HCT116 (cell line): ENCODE results near the gene ERBB3.

ENCODE experiments used
- CBX3 ChIP-seq: IDR thresholded peaks from 2 replicates; pipeline ENCODE4 v1.6.1; 2012; ENCODE audit warnings: low read depth
- EGR1 ChIP-seq: IDR thresholded peaks from 2 replicates; pipeline ENCODE4 v1.6.1; 2012; ENCODE audit warnings: low read depth
- ELF1 ChIP-seq: IDR thresholded peaks from 2 replicates; pipeline ENCODE4 v1.6.1; 2012; ENCODE audit warnings: low read depth, borderline replicate concordance
- EZH2 ChIP-seq: fragments of 200-600 bp; sonication (generic); IDR thresholded peaks from 2 replicates; pipeline ENCODE4 v1.6.1; 2017; ENCODE audit warnings: antibody characterized with exemption, mixed run types
- EZH2phosphoT487 ChIP-seq: fragments of 200-600 bp; IDR thresholded peaks from 2 replicates; pipeline ENCODE4 v1.6.1; 2018; ENCODE audit warnings: antibody characterized with exemption, borderline replicate concordance
- POLR2A ChIP-seq: IDR thresholded peaks from 2 replicates; pipeline ENCODE4 v1.7.0; 2011; ENCODE audit warnings: borderline replicate concordance; ENCODE audit not compliant: insufficient read depth, insufficient read length; ENCODE audit errors: extremely low read depth
- POLR2AphosphoS5 ChIP-seq: IDR thresholded peaks from 2 replicates; pipeline ENCODE4 v1.6.1; 2011; ENCODE audit warnings: mild to moderate bottlenecking, low read depth, low read length, moderate library complexity
- REST ChIP-seq: IDR thresholded peaks from 2 replicates; pipeline ENCODE4 v1.6.1; 2012; ENCODE audit warnings: low read depth
- YY1 ChIP-seq: IDR thresholded peaks from 2 replicates; pipeline ENCODE4 v1.6.1; 2011; ENCODE audit warnings: low read length, low read depth, moderate library complexity, mild to moderate bottlenecking; ENCODE audit not compliant: insufficient replicate concordance; ENCODE audit errors: extremely low read depth
- ZBTB33 ChIP-seq: IDR thresholded peaks from 2 replicates; pipeline ENCODE4 v1.6.1; 2011; ENCODE audit warnings: mild to moderate bottlenecking, low read length, moderate library complexity; ENCODE audit not compliant: insufficient replicate concordance; ENCODE audit errors: extremely low read depth
- ZNF274 ChIP-seq: fragments of 200-500 bp; sonication (Bioruptor generic); IDR thresholded peaks from 2 replicates; pipeline ENCODE4 v1.6.1; 2014; ENCODE audit warnings: mild to moderate bottlenecking, low read depth, low read length, inconsistent platforms
- TF ChIP-seq, protein P1 (sequence below), 3 experiments: fragments of 200-600 bp in 1 of 3; sonication (generic) in 1 of 3; IDR thresholded peaks in 2 of 3; conservative IDR thresholded peaks in 1 of 3; 2 replicates each; pipeline ENCODE4 v1.5.1; 2012 to 2017; ENCODE audit warnings: low read depth in 2 of 3, low read length in 2 of 3, antibody characterized with exemption in 1 of 3, borderline replicate concordance in 1 of 3, control low read depth in 1 of 3, mild to moderate bottlenecking in 1 of 3, mixed read lengths in 1 of 3, mixed run types in 1 of 3, moderate library complexity in 1 of 3; ENCODE audit not compliant: insufficient read depth in 1 of 3

DNA sequence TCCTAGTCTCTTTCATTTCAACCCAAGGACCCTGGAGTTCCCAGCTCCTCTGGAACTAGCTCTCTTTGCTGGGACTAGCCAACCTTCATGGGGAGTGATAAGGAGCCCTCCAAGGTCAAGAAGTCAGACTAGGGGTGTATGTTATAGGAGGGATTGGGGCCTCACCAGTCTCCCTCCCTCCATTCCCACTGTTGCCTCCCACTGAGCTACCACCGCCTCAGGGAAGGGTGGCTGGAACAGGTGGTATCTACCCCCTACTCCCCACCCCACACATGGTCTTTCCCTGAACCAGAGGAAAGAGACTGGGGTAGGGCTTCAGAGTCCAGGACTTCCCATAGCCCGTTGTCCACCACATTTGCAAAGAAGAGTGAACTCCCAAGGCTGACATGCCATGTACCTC, 2.4 kb downstream of the ERBB3 start:
- TF ChIP-seq POLR2AphosphoS5 (no peak), EZH2 (no peak), ZNF274 (no peak), POLR2A (no peak), EZH2phosphoT487 (no peak), YY1 (no peak), REST (no peak), CBX3 (no peak), ZBTB33 (no peak), ELF1 (no peak), EGR1 (no peak)
- TF ChIP-seq, protein P1, sequence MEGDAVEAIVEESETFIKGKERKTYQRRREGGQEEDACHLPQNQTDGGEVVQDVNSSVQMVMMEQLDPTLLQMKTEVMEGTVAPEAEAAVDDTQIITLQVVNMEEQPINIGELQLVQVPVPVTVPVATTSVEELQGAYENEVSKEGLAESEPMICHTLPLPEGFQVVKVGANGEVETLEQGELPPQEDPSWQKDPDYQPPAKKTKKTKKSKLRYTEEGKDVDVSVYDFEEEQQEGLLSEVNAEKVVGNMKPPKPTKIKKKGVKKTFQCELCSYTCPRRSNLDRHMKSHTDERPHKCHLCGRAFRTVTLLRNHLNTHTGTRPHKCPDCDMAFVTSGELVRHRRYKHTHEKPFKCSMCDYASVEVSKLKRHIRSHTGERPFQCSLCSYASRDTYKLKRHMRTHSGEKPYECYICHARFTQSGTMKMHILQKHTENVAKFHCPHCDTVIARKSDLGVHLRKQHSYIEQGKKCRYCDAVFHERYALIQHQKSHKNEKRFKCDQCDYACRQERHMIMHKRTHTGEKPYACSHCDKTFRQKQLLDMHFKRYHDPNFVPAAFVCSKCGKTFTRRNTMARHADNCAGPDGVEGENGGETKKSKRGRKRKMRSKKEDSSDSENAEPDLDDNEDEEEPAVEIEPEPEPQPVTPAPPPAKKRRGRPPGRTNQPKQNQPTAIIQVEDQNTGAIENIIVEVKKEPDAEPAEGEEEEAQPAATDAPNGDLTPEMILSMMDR (IDR thresholded peaks at IDR 0.05 in 2 of 3, conservative IDR thresholded peaks at IDR 0.05 in 1 of 3; ENCODE audit: borderline replicate concordance in 1 of 3, insufficient read depth in 1 of 3, low read depth in 2 of 3, low read length in 2 of 3): no peak
